Immature natural killer cell (primary cell): Measurements from ENCODE around the gene CDC23. TPM values are rescaled to one million over a fixed set of nuclear protein-coding genes. Genes with fewer than 3 reads are reported as not detected.
A peak's percentile ranks its signal among the peaks of the same experiment; 100 is the strongest.
"Not testable (repeated sequence)": the region's sequence is repeated elsewhere in the genome, so short reads cannot be mapped to it uniquely, and the experiment has no call there.

Source experiments
- DNase-seq, 3 donors: peaks; one replicate each; pipeline ENCODE4 v3.0.0; 2022; ENCODE audit warnings: mixed read lengths in 1 of 3
- H3K27ac Mint-ChIP-seq, 6 donors: one replicate each; pipeline ENCODE4 v1.8.0; 2020; ENCODE audit warnings: mixed read lengths in 6 of 6, mild to moderate bottlenecking in 5 of 6, inconsistent platforms in 4 of 6, moderate library complexity in 3 of 6
- H3K27me3 Mint-ChIP-seq, 3 donors: one replicate each; pipeline ENCODE4 v1.8.0; 2020 to 2021; ENCODE audit warnings: low read depth in 3 of 3, mild to moderate bottlenecking in 3 of 3, mixed read lengths in 3 of 3, moderate library complexity in 3 of 3, inconsistent platforms in 1 of 3
- H3K36me3 Mint-ChIP-seq, 3 donors: one replicate each; pipeline ENCODE4 v1.8.0; 2020; ENCODE audit warnings: mixed read lengths in 3 of 3, inconsistent platforms in 2 of 3, mild to moderate bottlenecking in 2 of 3
- H3K4me1 Mint-ChIP-seq, 2 donors: one replicate each; pipeline ENCODE4 v1.8.0; 2020; ENCODE audit warnings: inconsistent platforms in 2 of 2, mild to moderate bottlenecking in 2 of 2, mixed read lengths in 2 of 2, moderate library complexity in 1 of 2
- H3K4me3 Mint-ChIP-seq, 5 donors: one replicate each; pipeline ENCODE4 v1.8.0; 2020; ENCODE audit warnings: mild to moderate bottlenecking in 5 of 5, mixed read lengths in 5 of 5, inconsistent platforms in 3 of 5, moderate library complexity in 3 of 5
- H3K9me3 Mint-ChIP-seq, 6 donors: one replicate each; pipeline ENCODE4 v1.8.0; 2020; ENCODE audit warnings: mild to moderate bottlenecking in 6 of 6, mixed read lengths in 6 of 6, inconsistent platforms in 4 of 6, moderate library complexity in 3 of 6
- polyA plus RNA-seq, 3 donors: library from polyadenylated mRNA; unstranded; fragments of 300-500 nt; fragmentation: Illumina TruSeq; gene quantifications; one replicate each; pipeline ENCODE4 v1.2.3, GENCODE V29; 2021

The CDC23 gene
- polyA plus RNA-seq, 3 donors from 2014 or later = 15.3 to 28.2 (median 23.6) TPM

DNA sequence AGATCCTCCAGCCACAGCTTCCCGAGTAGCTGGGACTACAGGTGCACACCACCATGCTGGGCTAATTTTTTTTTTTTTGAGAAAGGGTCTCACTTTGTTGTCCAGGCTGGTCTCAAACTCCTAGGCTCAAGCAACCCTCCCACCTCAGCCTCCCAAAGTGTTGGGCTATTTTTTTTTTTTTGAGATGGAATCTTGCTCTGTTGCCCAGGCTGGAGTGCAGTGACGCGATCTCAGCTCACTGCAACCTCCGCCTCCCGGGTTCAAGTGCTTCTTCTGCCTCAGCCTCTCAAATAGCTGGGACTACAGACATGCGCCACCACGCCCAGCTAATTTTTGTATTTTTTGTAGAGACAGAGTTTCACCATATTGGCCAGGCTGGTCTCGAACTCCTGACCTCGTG is 57.1 kb downstream of the CDC23 start:
- peaks cover 19 to 43% (median 38%) of the 10 kb centered on the region in 3 donors for H3K36me3 Mint-ChIP-seq

DNA sequence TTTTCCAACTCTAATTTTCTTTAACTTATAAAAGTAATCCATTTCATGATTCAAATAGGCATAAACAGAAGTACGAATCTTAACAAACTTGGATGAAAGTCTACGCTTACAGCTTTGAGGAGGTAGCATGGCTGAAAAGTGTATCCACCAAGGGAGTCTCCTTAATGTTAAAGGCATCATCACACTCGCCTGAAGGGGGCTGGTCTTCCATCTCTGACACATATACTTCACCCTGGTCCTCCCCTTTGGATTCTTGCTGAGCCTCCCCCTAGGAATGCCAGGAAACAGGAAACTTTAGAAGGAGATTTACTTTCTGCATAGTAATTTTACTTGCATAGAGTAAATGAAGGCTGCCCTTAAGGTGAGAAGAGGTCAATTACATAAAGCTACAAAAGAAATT is 63.6 kb downstream of the CDC23 start:
- Mint-ChIP-seq H3K4me1 (no peaks in the 10 kb centered on the region), H3K27me3 (peaks cover 0 to 2% (median 0%) of the 10 kb centered on the region in 3 donors), H3K27ac (no peak overlapping the region), H3K4me3 (no peak overlapping the region), H3K9me3 (no peaks in the 10 kb centered on the region), H3K36me3 (no peaks in the 10 kb centered on the region)
- DNase-seq = no peak

More for the DNA sequence above, 57.1 kb downstream of the CDC23 start:
- H3K4me3 Mint-ChIP-seq, DNase-seq, H3K27me3 Mint-ChIP-seq, H3K9me3 Mint-ChIP-seq, H3K27ac Mint-ChIP-seq, H3K4me1 Mint-ChIP-seq: not testable (repeated sequence)

DNA sequence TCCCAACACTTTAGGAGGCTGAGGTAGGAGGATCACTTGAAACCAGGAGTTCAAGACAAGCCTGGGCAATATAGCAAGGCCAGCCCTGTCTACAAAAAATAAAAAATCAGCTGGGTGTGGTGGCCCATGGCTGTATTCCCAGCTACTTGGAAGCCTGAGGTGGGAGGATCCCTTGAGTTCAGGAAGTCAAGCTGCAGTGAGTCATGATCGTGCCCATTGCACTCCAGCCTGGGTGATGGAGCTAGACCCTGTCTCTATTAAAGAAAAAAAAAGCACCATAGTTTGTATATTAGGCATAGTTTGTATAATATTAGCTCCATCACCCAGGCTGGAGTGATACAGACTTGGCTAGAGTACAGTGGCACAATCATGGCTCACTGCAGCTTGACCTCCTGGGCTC is 64.3 kb downstream of the CDC23 start:
- no peak overlapping the region for H3K4me3 Mint-ChIP-seq
- H3K27me3 Mint-ChIP-seq = peaks cover 0 to 2% (median 0%) of the 10 kb centered on the region in 3 donors
- no peaks in the 10 kb centered on the region for H3K36me3 Mint-ChIP-seq
- no peaks in the 10 kb centered on the region for H3K4me1 Mint-ChIP-seq
- no peak overlapping the region for H3K27ac Mint-ChIP-seq
- DNase-seq = no peak
- no peaks in the 10 kb centered on the region for H3K9me3 Mint-ChIP-seq

DNA sequence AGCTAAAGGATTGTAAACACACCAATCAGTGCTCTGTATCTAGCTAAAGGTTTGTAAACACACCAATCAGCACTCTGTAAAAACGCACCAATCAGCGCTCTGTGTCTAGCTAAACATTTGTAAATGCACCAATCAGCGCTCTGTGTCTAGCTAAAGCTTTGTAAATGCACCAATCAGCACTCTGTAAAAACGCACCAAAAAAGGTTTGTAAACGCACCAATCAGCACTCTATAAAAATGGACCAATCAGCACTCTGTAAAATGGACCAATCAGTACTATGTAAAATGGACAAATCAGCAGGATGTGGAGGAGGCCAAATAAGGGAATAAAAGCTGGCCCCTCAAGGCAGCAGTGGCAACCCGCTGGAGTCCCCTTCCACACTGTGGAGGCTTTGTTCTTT is 69.5 kb downstream of the CDC23 start:
- DNase-seq, H3K9me3 Mint-ChIP-seq, H3K4me3 Mint-ChIP-seq, H3K4me1 Mint-ChIP-seq, H3K36me3 Mint-ChIP-seq, H3K27me3 Mint-ChIP-seq, H3K27ac Mint-ChIP-seq: not testable (repeated sequence)

DNA sequence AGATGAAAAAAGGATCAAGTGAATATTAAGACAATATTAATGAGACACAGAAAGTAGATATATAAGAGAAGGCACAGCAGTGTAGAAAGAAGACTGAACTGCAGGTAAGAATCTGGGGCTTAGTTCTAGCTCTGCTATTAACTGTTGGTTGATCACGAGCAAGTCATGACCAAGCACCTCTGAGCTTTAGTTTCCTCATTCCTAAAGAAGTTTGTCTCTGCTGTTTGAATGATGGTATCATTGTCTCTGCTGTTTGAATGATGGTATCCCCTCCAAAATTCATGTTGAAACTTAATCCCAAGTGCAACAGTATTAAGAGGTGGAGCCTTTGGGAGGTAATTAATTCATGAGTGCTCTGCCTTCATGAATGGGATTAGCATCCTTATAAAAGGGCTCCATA is 71.4 kb downstream of the CDC23 start:
- no peak for DNase-seq
- no peak overlapping the region for H3K27ac Mint-ChIP-seq
- H3K4me1 Mint-ChIP-seq = no peaks in the 10 kb centered on the region
- H3K36me3 Mint-ChIP-seq = peaks cover 0 to 3% (median 0%) of the 10 kb centered on the region in 3 donors
- no peaks in the 10 kb centered on the region for H3K9me3 Mint-ChIP-seq
- no peak overlapping the region for H3K4me3 Mint-ChIP-seq
- peaks cover 0 to 10% (median 4%) of the 10 kb centered on the region in 3 donors for H3K27me3 Mint-ChIP-seq

DNA sequence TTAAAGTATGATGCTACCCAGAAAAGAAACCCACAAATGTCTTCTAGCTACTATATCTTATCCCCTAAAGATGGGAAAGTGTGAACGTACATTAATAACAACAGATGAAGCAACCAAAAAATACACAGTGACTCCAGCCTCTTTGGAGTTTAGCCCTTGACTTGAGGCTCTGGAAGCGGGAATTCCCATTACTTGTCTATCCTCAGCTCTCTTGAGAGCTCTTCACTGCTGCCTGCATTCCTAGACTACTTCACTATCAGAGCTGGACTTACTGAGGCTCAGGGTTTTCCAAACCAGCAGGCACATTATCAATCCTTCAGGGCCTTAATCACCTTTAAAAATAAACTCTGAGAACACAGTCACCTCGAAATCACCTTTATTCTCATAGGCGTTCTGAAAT is 72.9 kb downstream of the CDC23 start:
- Mint-ChIP-seq H3K4me1 (no peaks in the 10 kb centered on the region), H3K36me3 (peaks cover 0 to 3% (median 0%) of the 10 kb centered on the region in 3 donors), H3K9me3 (no peaks in the 10 kb centered on the region), H3K4me3 (no peak overlapping the region), H3K27ac (no peak overlapping the region), H3K27me3 (peaks cover 0 to 17% (median 4%) of the 10 kb centered on the region in 3 donors)
- no peak for DNase-seq

DNA sequence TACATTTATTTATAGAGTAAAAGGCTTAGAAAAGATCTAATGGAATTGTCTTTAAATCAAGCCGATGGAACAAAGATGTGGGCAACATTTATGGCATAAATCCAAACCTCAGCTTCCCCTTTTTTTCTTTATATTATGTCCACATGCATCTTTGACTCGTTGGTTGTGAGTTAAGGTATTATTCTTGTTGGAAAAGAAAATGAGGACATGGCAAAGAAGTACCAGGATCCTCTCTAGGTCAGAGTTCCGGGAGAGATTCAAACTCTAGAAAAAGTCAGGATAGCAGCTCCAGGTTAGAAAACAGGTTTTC is 73.4 kb downstream of the CDC23 start:
- no peaks in the 10 kb centered on the region for H3K9me3 Mint-ChIP-seq
- DNase-seq = no peak
- peak overlapping the region in 1 of 5 donors; percentile 38 for H3K4me3 Mint-ChIP-seq
- no peaks in the 10 kb centered on the region for H3K4me1 Mint-ChIP-seq
- H3K27me3 Mint-ChIP-seq = peaks cover 0 to 17% (median 4%) of the 10 kb centered on the region in 3 donors
- H3K36me3 Mint-ChIP-seq = peaks cover 0 to 3% (median 0%) of the 10 kb centered on the region in 3 donors
- H3K27ac Mint-ChIP-seq = no peak overlapping the region

DNA sequence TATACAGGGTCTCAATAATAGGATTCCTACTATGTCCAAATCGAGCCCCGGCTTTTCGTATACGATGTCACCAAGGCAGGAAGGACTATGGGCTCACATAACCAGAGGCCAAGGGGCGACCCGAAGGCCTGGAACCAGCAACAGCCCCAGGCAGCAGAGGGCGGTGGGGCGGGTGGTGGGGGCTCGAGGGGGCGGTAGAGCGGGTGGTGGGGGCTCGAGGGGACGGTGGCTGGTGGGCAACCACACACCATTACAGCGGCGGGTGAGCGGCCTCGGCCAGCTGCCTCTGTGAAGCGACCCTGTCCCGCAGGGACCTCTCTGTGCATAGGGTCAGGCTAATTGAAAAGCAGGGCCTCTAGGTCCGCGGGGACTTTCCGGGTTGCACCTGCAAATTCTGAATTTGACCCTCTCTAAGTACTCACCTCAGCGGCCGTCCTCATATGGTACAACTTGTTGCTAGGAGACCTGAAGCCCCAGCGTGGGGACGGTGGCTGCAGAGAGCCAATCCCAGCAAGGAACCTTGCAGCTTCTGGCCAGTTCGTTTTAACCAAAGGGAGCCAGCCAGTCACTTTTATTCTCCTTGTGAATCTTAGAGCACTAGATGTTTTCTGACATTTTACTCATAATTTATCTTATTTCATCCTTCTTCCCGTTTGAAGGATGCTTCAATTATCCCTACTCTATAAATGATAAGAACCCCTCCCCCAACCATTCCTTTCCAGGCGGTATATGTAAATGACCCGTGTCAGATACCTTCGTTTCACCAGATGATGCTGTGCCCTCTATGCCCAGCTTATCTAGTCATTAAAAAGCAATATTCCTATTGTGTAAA is 74.0 kb downstream of the CDC23 start, which contains the start of gene NME5:
Gene NME5, minus strand, starts transcription at position 480 of the 832 bp plus-strand sequence. CDS start 648 bp downstream, outside the sequence.
- H3K36me3 Mint-ChIP-seq = peaks cover 0 to 3% (median 0%) of the 10 kb centered on the region in 3 donors
- H3K9me3 Mint-ChIP-seq = no peaks in the 10 kb centered on the region
- H3K4me3 Mint-ChIP-seq = peak within 1 kb of the TSS in 1 of 5 donors; percentile 38
- H3K27me3 Mint-ChIP-seq = peaks cover 0 to 17% (median 4%) of the 10 kb centered on the region in 3 donors
- no peak for DNase-seq
- H3K27ac Mint-ChIP-seq = no peak within 1 kb of the TSS
- H3K4me1 Mint-ChIP-seq = no peaks in the 10 kb centered on the region

Other genes with a start within 250 kb of the CDC23 start
- 10 to 100 TPM in 2 of 3 donors, 1 to 10 TPM in 1; 8.8 to 38.1 (median 24.0) TPM for gene FAM13B, start 180.2 kb downstream of the CDC23 start, polyA plus RNA-seq
- not detected for gene WNT8A, start 129.3 kb downstream of the CDC23 start, polyA plus RNA-seq
- gene NME5, start 73.9 kb downstream of the CDC23 start, polyA plus RNA-seq = not detected
- gene BRD8, start 34.7 kb downstream of the CDC23 start, polyA plus RNA-seq = 10 to 100 TPM; 10.6 to 32.0 (median 16.8) TPM
- gene KIF20A, start 34.2 kb downstream of the CDC23 start, polyA plus RNA-seq = under 1 TPM in 2 of 3 donors, not detected in 1; 0.34 to 0.43 TPM
- gene GFRA3, start 61.3 kb upstream of the CDC23 start, polyA plus RNA-seq = not detected
- 1 to 10 TPM in 1 of 3 donors, under 1 TPM in 2; 0.19 to 2.3 (median 0.57) TPM for gene CDC25C, start 118.5 kb upstream of the CDC23 start, polyA plus RNA-seq
- gene FAM53C, start 124.9 kb upstream of the CDC23 start, polyA plus RNA-seq = 10 to 100 TPM; 16.2 to 32.1 (median 25.2) TPM
- 10 to 100 TPM in 1 of 3 donors, 1 to 10 TPM in 2; 4.0 to 14.5 (median 7.2) TPM for gene KDM3B, start 139.4 kb upstream of the CDC23 start, polyA plus RNA-seq
- under 1 TPM in 2 of 3 donors, not detected in 1; 0.11 to 0.48 TPM for gene REEP2, start 225.7 kb upstream of the CDC23 start, polyA plus RNA-seq